Panc1 (cell line): Measurements from ENCODE around the gene OPN1SW. TPM values are rescaled to one million over a fixed set of nuclear protein-coding genes. Genes with fewer than 3 reads are reported as not detected.

Experiments
- ATAC-seq: fragments of 200-7000 bp; cut with Tn5 transposase; 2 replicates; pipeline ENCODE4 v1.9.1; 2020; ENCODE audit warnings: mild to moderate bottlenecking, moderate library complexity
- BruUV-seq: library from RNA; stranded (reverse); fragments of 400-500 nt; replicated peaks from 2 replicates; lab custom pipeline; 2021; lab: Mats Ljungman, UMichigan
- CTCF ChIA-PET: fragments of 300-600 bp; sonication (Branson Sonifier 250); formaldehyde crosslinking; loops from one replicate; lab custom pipeline; 2022; ENCODE audit warnings: antibody characterized with exemption; lab: Charles Lee
- POLR2A ChIA-PET: fragments of 300-600 bp; sonication (Branson Sonifier 250); formaldehyde crosslinking; loops from one replicate; lab custom pipeline; 2022; ENCODE audit warnings: antibody characterized with exemption; lab: Charles Lee
- DNase-seq: peaks from one replicate; pipeline ENCODE4 v3.0.0-alpha.2; 2010; ENCODE audit warnings: low read depth, low spot score
- H3K27ac ChIP-seq: 2 replicates; pipeline ENCODE4 v1.5.1; 2011; ENCODE audit warnings: mild to moderate bottlenecking, low read length, inconsistent platforms
- H3K27me3 ChIP-seq: fragments of 200-500 bp; sonication (Bioruptor generic); 2 replicates; pipeline ENCODE4 v1.6.0; 2014; ENCODE audit warnings: low read length, inconsistent platforms; ENCODE audit not compliant: control insufficient read depth, insufficient read depth
- H3K36me3 ChIP-seq: fragments of 200-500 bp; sonication (Bioruptor generic); 2 replicates; pipeline ENCODE4 v1.5.1; 2014; ENCODE audit warnings: inconsistent platforms, mild to moderate bottlenecking, low read length, moderate library complexity; ENCODE audit not compliant: control insufficient read depth, insufficient read depth
- H3K4me1 ChIP-seq: 2 replicates; pipeline ENCODE4 v1.5.1; 2011; ENCODE audit warnings: inconsistent platforms, mild to moderate bottlenecking, low read length, moderate library complexity; ENCODE audit not compliant: control insufficient read depth, insufficient read depth
- H3K4me3 ChIP-seq, 2 experiments: 2 replicates each; pipeline ENCODE4 v1.5.1; 2011 to 2012; ENCODE audit warnings: low read depth in 2 of 2, low read length in 2 of 2, mild to moderate bottlenecking in 2 of 2, inconsistent platforms in 1 of 2, moderate library complexity in 1 of 2
- H3K9me3 ChIP-seq: fragments of 200-500 bp; sonication (Bioruptor generic); 2 replicates; pipeline ENCODE4 v1.5.1; 2014; ENCODE audit warnings: low read depth, mild to moderate bottlenecking, inconsistent platforms, low read length, moderate library complexity; ENCODE audit not compliant: control insufficient read depth, insufficient read depth
- POLR2AphosphoS5 ChIP-seq: IDR thresholded peaks from 2 replicates; pipeline ENCODE4 v1.6.1; 2012; ENCODE audit warnings: mild to moderate bottlenecking, low read depth, low read length, moderate library complexity
- REST ChIP-seq, 2 experiments: IDR thresholded peaks; 2 replicates each; pipeline ENCODE4 v1.6.1; 2011 to 2012; ENCODE audit warnings: low read depth in 2 of 2, control low read depth in 1 of 2, low read length in 1 of 2, mild to moderate bottlenecking in 1 of 2, moderate library complexity in 1 of 2; ENCODE audit not compliant: insufficient read depth in 1 of 2
- SIN3A ChIP-seq: IDR thresholded peaks from 2 replicates; pipeline ENCODE4 v1.6.1; 2012; ENCODE audit warnings: low read depth, mild to moderate bottlenecking, low read length, moderate library complexity, borderline replicate concordance; ENCODE audit not compliant: insufficient read depth
- TCF7L2 ChIP-seq: IDR thresholded peaks from 2 replicates; pipeline ENCODE4 v1.6.1; 2011; ENCODE audit warnings: mild to moderate bottlenecking, low read depth, low read length, inconsistent platforms
- in situ Hi-C: cut with HindIII; loops from 2 replicates; pipeline ENCODE4 v1.10.0; 2016; ENCODE audit warnings: low sequenced_read_pairs, low pct_unique_long_range_greater_than_20kb
- intact Hi-C: fragments of 100-400 bp; cut with micrococcal nuclease; formaldehyde crosslinking; loops from one replicate; pipeline ENCODE4 v1.10.0; 2022; ENCODE audit not compliant: unreplicated experiment
- total RNA-seq: library from RNA; stranded (reverse); gene quantifications from one replicate; pipeline ENCODE4 v1.2.1, GENCODE V29; 2021; ENCODE audit not compliant: unreplicated experiment
- TF ChIP-seq, protein P1 (sequence below): fragments of 450-650 bp; IDR thresholded peaks from 2 replicates; pipeline ENCODE4 v1.5.1; 2017; ENCODE audit warnings: mild to moderate bottlenecking

Gene OPN1SW
- total RNA-seq, 1 experiment from 2014 or later: not detected

GRCh38 chr7:128738570-128739047, 37.0 kb downstream of the OPN1SW start:
- DNase-seq: no peak
- Histone ChIP-seq H3K9me3 (no peaks in the 10 kb centered on the region), H3K4me3 (peak overlapping the region; percentile 83 to 99), H3K36me3 (peaks cover 5% of the 10 kb centered on the region), H3K27ac (peak overlapping the region; percentile 96), H3K27me3 (no peaks in the 10 kb centered on the region), H3K4me1 (peaks cover 22% of the 10 kb centered on the region)
- peak; percentile 47 for ATAC-seq
- no peak for TF ChIP-seq SIN3A
- TF ChIP-seq, protein P1, sequence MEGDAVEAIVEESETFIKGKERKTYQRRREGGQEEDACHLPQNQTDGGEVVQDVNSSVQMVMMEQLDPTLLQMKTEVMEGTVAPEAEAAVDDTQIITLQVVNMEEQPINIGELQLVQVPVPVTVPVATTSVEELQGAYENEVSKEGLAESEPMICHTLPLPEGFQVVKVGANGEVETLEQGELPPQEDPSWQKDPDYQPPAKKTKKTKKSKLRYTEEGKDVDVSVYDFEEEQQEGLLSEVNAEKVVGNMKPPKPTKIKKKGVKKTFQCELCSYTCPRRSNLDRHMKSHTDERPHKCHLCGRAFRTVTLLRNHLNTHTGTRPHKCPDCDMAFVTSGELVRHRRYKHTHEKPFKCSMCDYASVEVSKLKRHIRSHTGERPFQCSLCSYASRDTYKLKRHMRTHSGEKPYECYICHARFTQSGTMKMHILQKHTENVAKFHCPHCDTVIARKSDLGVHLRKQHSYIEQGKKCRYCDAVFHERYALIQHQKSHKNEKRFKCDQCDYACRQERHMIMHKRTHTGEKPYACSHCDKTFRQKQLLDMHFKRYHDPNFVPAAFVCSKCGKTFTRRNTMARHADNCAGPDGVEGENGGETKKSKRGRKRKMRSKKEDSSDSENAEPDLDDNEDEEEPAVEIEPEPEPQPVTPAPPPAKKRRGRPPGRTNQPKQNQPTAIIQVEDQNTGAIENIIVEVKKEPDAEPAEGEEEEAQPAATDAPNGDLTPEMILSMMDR: no peak
- no peak for TF ChIP-seq TCF7L2
- TF ChIP-seq POLR2AphosphoS5: no peak
- TF ChIP-seq REST (IDR thresholded peaks at IDR 0.05; ENCODE audit: insufficient read depth in 1 of 2, low read depth in 2 of 2, low read length in 1 of 2): no peak
- CTCF ChIA-PET: interaction anchor here (0.6 kb wide), 1 partner anchor 302 kb away, joined by 4 read pairs; no protein-coding TSS in a partner anchor
- BruUV-seq: TSS peak; percentile 100
- in situ Hi-C loops: no loop called here
- POLR2A ChIA-PET: interaction anchor here (0.6 kb wide), 1 partner anchor 61 kb away, joined by 7 read pairs; no protein-coding TSS in a partner anchor
- intact Hi-C loops: no loop called here

GRCh38 chr7:128737867-128738385, 37.7 kb downstream of the OPN1SW start:
- no TSS peak for BruUV-seq
- Histone ChIP-seq H3K4me3 (no peak overlapping the region), H3K4me1 (peaks cover 22% of the 10 kb centered on the region), H3K27ac (peak overlapping the region; percentile 96), H3K9me3 (no peaks in the 10 kb centered on the region), H3K36me3 (peaks cover 5% of the 10 kb centered on the region), H3K27me3 (peaks cover under 1% of the 10 kb centered on the region)
- ChIA-PET CTCF (no interaction called here), POLR2A (interaction anchor here (0.6 kb wide), 1 partner anchor 96 kb away, joined by 8 read pairs; no protein-coding TSS in a partner anchor)
- TF ChIP-seq TCF7L2: no peak
- TF ChIP-seq, protein P1: no peak
- TF ChIP-seq SIN3A: no peak
- no peak for TF ChIP-seq POLR2AphosphoS5
- DNase-seq: no peak
- intact Hi-C loops (no loop called here), in situ Hi-C loops (no loop called here)
- no peak for ATAC-seq
